ENCODE results near the gene WDSUB1. TPM values are rescaled to one million over a fixed set of nuclear protein-coding genes. Genes with fewer than 3 reads are reported as not detected.

WDSUB1 gene
- total RNA-seq, 1 donor from 2014 or later: 16.5 TPM

GRCh38 chr2:159281002-159281401 lies 5.5 kb downstream of the WDSUB1 start:
- intact Hi-C loops (cut with DNase I): no loop called here
- H3K27ac ChIP-seq: no peak overlapping the region
- no peak for TF ChIP-seq CTCF (IDR thresholded peaks at IDR 0.05)
- H3K9me3 ChIP-seq: no peaks in the 10 kb centered on the region
- H3K4me3 ChIP-seq: no peak overlapping the region
- H3K4me1 ChIP-seq: peaks cover 18% of the 10 kb centered on the region
- DNase-seq: no peak
- no peak for ATAC-seq
- H3K36me3 ChIP-seq: peaks cover 23% of the 10 kb centered on the region
- H3K27me3 ChIP-seq (ENCODE audit: low read depth): no peaks in the 10 kb centered on the region

GRCh38 chr2:159279700-159280099 lies 6.8 kb downstream of the WDSUB1 start:
- intact Hi-C loops (cut with DNase I): no loop called here
- H3K27me3 ChIP-seq (ENCODE audit: low read depth): no peaks in the 10 kb centered on the region
- ATAC-seq: no peak
- no peak overlapping the region for H3K4me3 ChIP-seq
- H3K9me3 ChIP-seq: no peaks in the 10 kb centered on the region
- no peak overlapping the region for H3K27ac ChIP-seq
- no peak for DNase-seq
- peaks cover 6% of the 10 kb centered on the region for H3K4me1 ChIP-seq
- TF ChIP-seq CTCF (IDR thresholded peaks at IDR 0.05): no peak
- peaks cover 29% of the 10 kb centered on the region for H3K36me3 ChIP-seq

- TF ChIP-seq CTCF (IDR thresholded peaks at IDR 0.05): no peak
- H3K4me1 ChIP-seq: no peaks in the 10 kb centered on the region
Observed at GRCh38 chr2:159275111-159275510, 11.4 kb downstream of the WDSUB1 start.

GRCh38 chr2:159272156-159272555 lies 14.3 kb downstream of the WDSUB1 start:
- Histone ChIP-seq H3K4me1 (peaks cover 9% of the 10 kb centered on the region), H3K27me3 (ENCODE audit: low read depth) (no peaks in the 10 kb centered on the region), H3K36me3 (peaks cover 31% of the 10 kb centered on the region), H3K9me3 (no peaks in the 10 kb centered on the region), H3K27ac (no peak overlapping the region), H3K4me3 (no peak overlapping the region)
- intact Hi-C loops (cut with DNase I): no loop called here
- ATAC-seq (no peak), DNase-seq (no peak)
- no peak for TF ChIP-seq CTCF (IDR thresholded peaks at IDR 0.05)

More at GRCh38 chr2:159275111-159275510, 11.4 kb downstream of the WDSUB1 start:
- no peak overlapping the region for H3K27ac ChIP-seq
- intact Hi-C loops (cut with DNase I): no loop called here
- H3K4me3 ChIP-seq: no peak overlapping the region
- ATAC-seq: no peak
- H3K36me3 ChIP-seq: peaks cover 46% of the 10 kb centered on the region
- no peaks in the 10 kb centered on the region for H3K27me3 ChIP-seq (ENCODE audit: low read depth)
- no peak for DNase-seq
- no peaks in the 10 kb centered on the region for H3K9me3 ChIP-seq

GRCh38 chr2:159270744-159271379 lies 15.6 kb downstream of the WDSUB1 start:
- no peak overlapping the region for H3K4me3 ChIP-seq
- no peak for ATAC-seq
- DNase-seq: no peak
- no peaks in the 10 kb centered on the region for H3K27me3 ChIP-seq (ENCODE audit: low read depth)
- intact Hi-C loops (cut with DNase I): no loop called here
- H3K4me1 ChIP-seq: peaks cover 9% of the 10 kb centered on the region
- no peak for TF ChIP-seq CTCF (IDR thresholded peaks at IDR 0.05)
- H3K36me3 ChIP-seq: peaks cover 31% of the 10 kb centered on the region
- H3K9me3 ChIP-seq: no peaks in the 10 kb centered on the region
- H3K27ac ChIP-seq: no peak overlapping the region

All from lower lobe of right lung (tissue), 2 donors.